Endodermal cell (in vitro differentiated cells): ENCODE measurements around the gene CCNA2. TPM values are rescaled to one million over a fixed set of nuclear protein-coding genes. Genes with fewer than 3 reads are reported as not detected.

Source experiments
- DNase-seq: peaks from one replicate; pipeline ENCODE4 v3.0.0-alpha.2; 2017
- H3K27ac ChIP-seq: 2 replicates; pipeline ENCODE4 v1.5.1; 2013; ENCODE audit warnings: mild to moderate bottlenecking, low read depth, low read length, moderate library complexity
- H3K27me3 ChIP-seq: 2 replicates; pipeline ENCODE4 v1.6.1; 2013; ENCODE audit warnings: mild to moderate bottlenecking, low read length, moderate library complexity; ENCODE audit not compliant: insufficient read depth, control insufficient read depth, poor library complexity, severe bottlenecking
- H3K36me3 ChIP-seq: 2 replicates; pipeline ENCODE4 v1.7.0; 2013; ENCODE audit warnings: mild to moderate bottlenecking, low read length, moderate library complexity; ENCODE audit not compliant: control insufficient read depth, insufficient read depth
- H3K4me1 ChIP-seq: one replicate; pipeline ENCODE4 v1.7.0; 2013; ENCODE audit warnings: low read length; ENCODE audit not compliant: control insufficient read depth, insufficient read depth
- H3K4me3 ChIP-seq: 2 replicates; pipeline ENCODE4 v1.5.1; 2013; ENCODE audit warnings: mild to moderate bottlenecking, low read length, moderate library complexity
- H3K9ac ChIP-seq: 2 replicates; pipeline ENCODE4 v1.6.1; 2013; ENCODE audit warnings: mild to moderate bottlenecking, low read length, moderate library complexity; ENCODE audit not compliant: poor library complexity, severe bottlenecking; ENCODE audit errors: extremely low read depth
- H3K9me3 ChIP-seq: 2 replicates; pipeline ENCODE4 v1.6.1; 2013; ENCODE audit warnings: mild to moderate bottlenecking, low read length, moderate library complexity; ENCODE audit not compliant: control insufficient read depth
- H3K27ac Mint-ChIP-seq: 2 replicates; pipeline ENCODE4 v1.8.0; 2020; ENCODE audit warnings: mixed read lengths
- H3K27me3 Mint-ChIP-seq: 2 replicates; pipeline ENCODE4 v1.8.0; 2021; ENCODE audit warnings: mild to moderate bottlenecking, mixed read lengths; ENCODE audit not compliant: insufficient read depth
- H3K36me3 Mint-ChIP-seq: 2 replicates; pipeline ENCODE4 v1.8.0; 2020; ENCODE audit warnings: low read depth, mixed read lengths
- H3K4me1 Mint-ChIP-seq: 2 replicates; pipeline ENCODE4 v1.8.0; 2020; ENCODE audit warnings: mixed read lengths
- H3K4me3 Mint-ChIP-seq: 2 replicates; pipeline ENCODE4 v1.8.0; 2020; ENCODE audit warnings: mild to moderate bottlenecking, moderate library complexity, mixed read lengths
- H3K9me3 Mint-ChIP-seq: 2 replicates; pipeline ENCODE4 v1.8.0; 2020; ENCODE audit warnings: mild to moderate bottlenecking, mixed read lengths
- CTCF ChIP-seq: fragments of 200-600 bp; sonication (generic); conservative IDR thresholded peaks from 2 replicates; pipeline ENCODE4 v1.5.0; 2021; ENCODE audit warnings: antibody characterized with exemption, mild to moderate bottlenecking
- WGBS, 2 experiments: methylation state at CpG; one replicate each; pipeline versions ENCODE4 v1.1.5 to v1.1.7; 2013; ENCODE audit warnings: missing lambda C conversion rate in 2 of 2, mixed read lengths in 1 of 2; ENCODE audit not compliant: insufficient coverage in 1 of 2, insufficient read length in 1 of 2; 5-methylcytosine and 5-hydroxymethylcytosine counted together
- total RNA-seq, 2 donors: library from RNA; stranded (reverse); fragmentation: NEBNext Ultra II Directional in 1 of 2; extraction: Animal tissue kit (Norgen Biotek cat#: 25700) in 1 of 2; gene quantifications; 2 replicates in 1 of 2; 3 replicates in 1 of 2; pipeline ENCODE4 v1.2.1, GENCODE V29; 2021

The CCNA2 gene
- total RNA-seq, 2 donors from 2014 or later: 62.8 to 82.2 TPM

- H3K9me3 Mint-ChIP-seq: no peaks in the 10 kb centered on the region
- Histone ChIP-seq H3K27me3 (no peaks in the 10 kb centered on the region), H3K4me3 (no peak overlapping the region), H3K36me3 (no peaks in the 10 kb centered on the region), H3K27ac (no peak overlapping the region), H3K9me3 (no peaks in the 10 kb centered on the region), H3K9ac (no peak overlapping the region), H3K4me1 (no peaks in the 10 kb centered on the region)
- H3K36me3 Mint-ChIP-seq: no peaks in the 10 kb centered on the region
- no peak overlapping the region for H3K4me3 Mint-ChIP-seq
- DNase-seq: no peak
- TF ChIP-seq CTCF: no peak
- H3K27me3 Mint-ChIP-seq: peaks cover 7% of the 10 kb centered on the region
- peaks cover 3% of the 10 kb centered on the region for H3K4me1 Mint-ChIP-seq
- H3K27ac Mint-ChIP-seq: no peak overlapping the region
- WGBS, 2 experiments: 83% methylated on average over 2 of the region's 2 CpGs; no CpG with 5 or more reads in 1 of the 2 experiments
Measured at GRCh38 chr4:121786221-121786620, 37.5 kb downstream of the CCNA2 start.

DNA sequence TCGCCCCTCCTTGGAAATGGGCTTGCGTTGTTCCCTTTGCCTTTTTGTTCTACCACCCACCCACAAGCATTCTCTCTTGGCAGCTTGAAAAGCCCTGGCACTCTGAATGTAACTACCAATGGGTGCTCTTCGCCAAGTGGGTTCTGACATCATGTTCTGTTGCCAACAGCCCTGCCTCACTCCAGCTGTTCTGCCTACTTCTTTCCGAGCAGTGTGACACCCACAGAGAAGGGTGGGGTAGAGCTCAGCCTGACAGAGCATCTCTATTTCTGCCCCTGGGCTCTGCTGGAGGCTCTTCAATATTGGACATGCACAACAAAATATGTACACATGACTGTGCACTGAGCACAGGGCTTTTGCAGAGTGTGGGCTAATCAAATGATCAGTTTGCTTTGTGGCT is 38.2 kb downstream of the CCNA2 start:
- Mint-ChIP-seq H3K36me3 (no peaks in the 10 kb centered on the region), H3K27me3 (peaks cover 9% of the 10 kb centered on the region), H3K4me3 (no peak overlapping the region), H3K9me3 (no peaks in the 10 kb centered on the region), H3K27ac (no peak overlapping the region), H3K4me1 (peaks cover 2% of the 10 kb centered on the region)
- H3K27ac ChIP-seq: no peak overlapping the region
- no peak for DNase-seq
- H3K4me3 ChIP-seq: no peak overlapping the region
- no peaks in the 10 kb centered on the region for H3K27me3 ChIP-seq
- H3K36me3 ChIP-seq: no peaks in the 10 kb centered on the region
- H3K9ac ChIP-seq: no peak overlapping the region
- H3K4me1 ChIP-seq: no peaks in the 10 kb centered on the region
- no peak for TF ChIP-seq CTCF
- no peaks in the 10 kb centered on the region for H3K9me3 ChIP-seq
- WGBS, 2 experiments: 91 to 92% methylated on average over 4 of the region's 4 CpGs

DNA sequence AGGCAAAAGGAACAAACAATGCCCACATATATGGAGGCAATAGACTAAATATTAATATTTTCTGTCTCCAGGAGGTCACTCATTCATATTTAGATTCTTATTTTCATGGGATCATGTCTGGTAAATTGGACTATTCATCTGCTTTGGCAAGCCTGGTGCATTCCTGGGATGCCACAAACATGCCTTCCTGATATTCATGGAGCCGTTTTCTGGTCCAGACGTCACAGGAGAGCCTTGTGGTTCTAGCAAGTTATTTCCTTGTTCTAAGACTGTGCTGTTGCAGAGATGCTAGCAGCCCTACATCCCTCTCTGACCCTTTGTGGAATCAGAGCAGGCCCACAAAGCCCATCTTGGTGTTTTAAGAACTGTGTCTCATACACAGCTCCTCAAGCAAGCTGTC is 38.7 kb downstream of the CCNA2 start:
- H3K27ac Mint-ChIP-seq: no peak overlapping the region
- H3K27me3 Mint-ChIP-seq: peaks cover 9% of the 10 kb centered on the region
- Histone ChIP-seq H3K9ac (no peak overlapping the region), H3K27ac (no peak overlapping the region), H3K4me3 (no peak overlapping the region), H3K4me1 (no peaks in the 10 kb centered on the region), H3K27me3 (no peaks in the 10 kb centered on the region), H3K36me3 (no peaks in the 10 kb centered on the region), H3K9me3 (no peaks in the 10 kb centered on the region)
- H3K4me3 Mint-ChIP-seq: no peak overlapping the region
- no peaks in the 10 kb centered on the region for H3K36me3 Mint-ChIP-seq
- 76 to 96% methylated on average over 2 of the region's 2 CpGs for WGBS, 2 experiments
- H3K4me1 Mint-ChIP-seq: no peaks in the 10 kb centered on the region
- TF ChIP-seq CTCF: no peak
- no peaks in the 10 kb centered on the region for H3K9me3 Mint-ChIP-seq
- no peak for DNase-seq
